Measurements from ENCODE around the gene WIZ. TPM values are rescaled to one million over a fixed set of nuclear protein-coding genes. Genes with fewer than 3 reads are reported as not detected.

WIZ gene
- total and polyA plus RNA-seq, 9 of the 15 experiments (the other 6 are each of a cell fraction or from before 2014, with no cell fraction given), result 0.06 to 37.5 (median 4.8) TPM

DNA sequence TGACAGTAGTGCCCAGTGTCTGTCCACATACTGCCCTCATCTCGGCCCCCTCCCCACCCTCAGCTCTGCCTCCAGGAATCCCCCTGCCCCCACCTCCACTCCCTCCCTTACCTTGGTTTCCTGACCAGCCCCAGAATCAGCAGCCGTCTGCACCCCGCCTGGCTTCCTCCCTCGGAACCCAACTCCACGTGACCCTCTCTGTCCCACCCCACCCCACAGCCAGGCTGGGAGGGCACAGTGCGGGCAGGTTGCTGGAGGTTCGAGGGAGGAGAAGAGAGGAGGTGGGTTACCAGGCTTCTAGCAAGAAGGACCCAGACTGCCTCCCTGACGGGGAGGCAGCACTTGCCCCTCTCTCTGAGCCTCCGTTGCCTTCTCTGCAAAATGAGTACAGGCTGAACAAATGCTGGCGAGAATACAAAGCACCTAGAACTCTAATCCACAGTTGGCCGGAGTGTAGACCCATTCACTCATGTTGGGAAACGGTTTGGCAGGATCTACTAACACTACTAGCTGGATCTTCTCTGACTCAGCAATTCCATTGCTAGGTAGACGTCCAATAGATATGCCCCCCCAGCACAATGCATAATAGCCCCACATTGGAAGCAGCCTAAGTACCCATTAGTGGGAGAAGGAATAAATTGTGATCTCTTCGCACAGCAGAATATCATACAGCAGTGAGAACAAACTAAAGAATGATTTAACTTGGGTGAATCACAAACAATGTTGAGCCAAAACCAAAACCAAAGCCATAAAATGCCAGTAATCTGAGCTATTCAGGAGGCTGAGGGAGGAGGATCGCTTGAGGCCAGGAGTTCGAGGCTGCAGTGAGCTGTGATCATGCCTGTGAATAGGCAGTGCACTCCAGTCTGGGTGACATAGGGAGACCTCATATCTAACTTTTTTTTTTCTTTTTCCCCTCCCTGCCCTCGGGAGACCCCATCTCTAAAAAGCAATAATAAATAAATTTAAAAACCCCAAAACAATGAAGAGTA, 14.9 kb upstream of the WIZ start, which contains the start of gene RASAL3:
Gene RASAL3 (minus strand): TSS at position 151 of the 992 bp plus-strand sequence. CDS start 186 bp downstream, outside the sequence.
- Histone ChIP-seq H3K79me2 (ENCODE audit: control insufficient read depth, insufficient read depth, low read length) (no peaks in the 10 kb centered on the region), H3K9me1 (ENCODE audit: control insufficient read depth, insufficient read depth, low read length) (no peaks in the 10 kb centered on the region), H3K4me2 (ENCODE audit: insufficient read depth, low read length) (no peak within 1 kb of the TSS), H3K36me3 (ENCODE audit: control insufficient read depth, insufficient read depth, low read length) (no peaks in the 10 kb centered on the region), H3K4me1 (replicated peaks in 1 of 2; ENCODE audit: control insufficient read depth in 2 of 2, insufficient read depth in 2 of 2, low read length in 2 of 2) (peaks cover 3 to 9% of the 10 kb centered on the region in 2 experiments; a peak in 4 of 5 replicates), H3K27ac (ENCODE audit: extremely low read depth, low read depth, low read length) (no peak within 1 kb of the TSS), H4K20me1 (replicated peaks; ENCODE audit: control insufficient read depth, insufficient read depth, low read length) (no peaks in the 10 kb centered on the region), H3K4me3 (no peak within 1 kb of the TSS), H3K9me3 (replicated peaks; ENCODE audit: control insufficient read depth, insufficient read depth, low read depth, low read length) (no peaks in the 10 kb centered on the region), H3K9ac (ENCODE audit: insufficient read depth in 1 of 2, low read depth in 2 of 2, low read length in 2 of 2) (no peak within 1 kb of the TSS; a peak in 1 of 4 replicates), H2AFZ (ENCODE audit: low read depth, low read length) (no peak within 1 kb of the TSS), H3K27me3 (ENCODE audit: control insufficient read depth in 2 of 2, insufficient read depth in 2 of 2, low read length in 2 of 2) (peaks cover 3 to 25% of the 10 kb centered on the region in 2 experiments; a peak in 2 of 5 replicates)
- in situ Hi-C loops (cut with MboI) (no loop called here), intact Hi-C loops (cut with micrococcal nuclease) (no loop called here)
- no peak for DNase-seq (ENCODE audit: extremely low read depth in 1 of 4, low spot score in 3 of 4)
- no peak; the same call in 2 of the 3 replicates for ATAC-seq
- POLR2A ChIA-PET, result no interaction called here
- 11% methylated on average over 14 of the region's 17 CpGs for WGBS (ENCODE audit: insufficient coverage, low coverage, missing lambda C conversion rate)
- FAIRE-seq, result no peak
- CTCF ChIA-PET (ENCODE audit: low intra/inter-chr PET ratio), result no interaction called here
- no TSS peak for BruUV-seq (replicated peaks)
- no peak for TF ChIP-seq MAZ (CRISPR knock-in tag; conservative IDR thresholded peaks at IDR 0.05 in 1 of 2, IDR thresholded peaks at IDR 0.05 in 1 of 2)
- TF ChIP-seq ZNF316 (IDR thresholded peaks at IDR 0.05), result peak; percentile 85
- 0 out of 2 replicates have a peak, but pooled peaks have one; percentile 40 for TF ChIP-seq USF1 (CRISPR knock-in tag; IDR thresholded peaks at IDR 0.05)
- peak; percentile 48 for TF ChIP-seq RBM25 (IDR thresholded peaks at IDR 0.05; ENCODE audit: low read depth, low read length, severe bottlenecking)
- TF ChIP-seq, protein P1, sequence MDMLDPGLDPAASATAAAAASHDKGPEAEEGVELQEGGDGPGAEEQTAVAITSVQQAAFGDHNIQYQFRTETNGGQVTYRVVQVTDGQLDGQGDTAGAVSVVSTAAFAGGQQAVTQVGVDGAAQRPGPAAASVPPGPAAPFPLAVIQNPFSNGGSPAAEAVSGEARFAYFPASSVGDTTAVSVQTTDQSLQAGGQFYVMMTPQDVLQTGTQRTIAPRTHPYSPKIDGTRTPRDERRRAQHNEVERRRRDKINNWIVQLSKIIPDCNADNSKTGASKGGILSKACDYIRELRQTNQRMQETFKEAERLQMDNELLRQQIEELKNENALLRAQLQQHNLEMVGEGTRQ (CRISPR knock-in tag; IDR thresholded peaks at IDR 0.05), result peak; percentile 39; the same call in 1 of the 2 replicates
- no peak for TF ChIP-seq EGR1 (conservative IDR thresholded peaks at IDR 0.05)
- TF ChIP-seq HCFC1 (IDR thresholded peaks at IDR 0.05; ENCODE audit: low read depth, low read length), result no peak
- no peak for TF ChIP-seq MTA3 (IDR thresholded peaks at IDR 0.05; ENCODE audit: borderline replicate concordance)
- peak; percentile 60 for TF ChIP-seq MAFG (tag; conservative IDR thresholded peaks at IDR 0.05)
- no peak for TF ChIP-seq KLF16 (IDR thresholded peaks at IDR 0.05)
- TF ChIP-seq NBN (IDR thresholded peaks at IDR 0.05; ENCODE audit: low read depth), result no peak
- TF ChIP-seq NFYB (IDR thresholded peaks at IDR 0.05; ENCODE audit: extremely low read depth, insufficient read length), result no peak
- TF ChIP-seq SP1 (CRISPR knock-in tag; IDR thresholded peaks at IDR 0.05), result no peak
- TF ChIP-seq NFE2 (IDR thresholded peaks at IDR 0.05; ENCODE audit: low read depth), result no peak
- TF ChIP-seq, protein P2, sequence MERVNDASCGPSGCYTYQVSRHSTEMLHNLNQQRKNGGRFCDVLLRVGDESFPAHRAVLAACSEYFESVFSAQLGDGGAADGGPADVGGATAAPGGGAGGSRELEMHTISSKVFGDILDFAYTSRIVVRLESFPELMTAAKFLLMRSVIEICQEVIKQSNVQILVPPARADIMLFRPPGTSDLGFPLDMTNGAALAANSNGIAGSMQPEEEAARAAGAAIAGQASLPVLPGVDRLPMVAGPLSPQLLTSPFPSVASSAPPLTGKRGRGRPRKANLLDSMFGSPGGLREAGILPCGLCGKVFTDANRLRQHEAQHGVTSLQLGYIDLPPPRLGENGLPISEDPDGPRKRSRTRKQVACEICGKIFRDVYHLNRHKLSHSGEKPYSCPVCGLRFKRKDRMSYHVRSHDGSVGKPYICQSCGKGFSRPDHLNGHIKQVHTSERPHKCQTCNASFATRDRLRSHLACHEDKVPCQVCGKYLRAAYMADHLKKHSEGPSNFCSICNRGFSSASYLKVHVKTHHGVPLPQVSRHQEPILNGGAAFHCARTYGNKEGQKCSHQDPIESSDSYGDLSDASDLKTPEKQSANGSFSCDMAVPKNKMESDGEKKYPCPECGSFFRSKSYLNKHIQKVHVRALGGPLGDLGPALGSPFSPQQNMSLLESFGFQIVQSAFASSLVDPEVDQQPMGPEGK (CRISPR knock-in tag; IDR thresholded peaks at IDR 0.05; ENCODE audit: borderline replicate concordance), result no peak
- no peak for TF ChIP-seq ERF (CRISPR knock-in tag; IDR thresholded peaks at IDR 0.05)
- no peak for TF ChIP-seq ZNF77 (CRISPR knock-in tag; IDR thresholded peaks at IDR 0.05)
- no peak for TF ChIP-seq CREB3 (tag; conservative IDR thresholded peaks at IDR 0.05; ENCODE audit: low read depth)

All from K562 (cell line).